Measurements from ENCODE around the gene AKNAD1.

AKNAD1 gene

DNA sequence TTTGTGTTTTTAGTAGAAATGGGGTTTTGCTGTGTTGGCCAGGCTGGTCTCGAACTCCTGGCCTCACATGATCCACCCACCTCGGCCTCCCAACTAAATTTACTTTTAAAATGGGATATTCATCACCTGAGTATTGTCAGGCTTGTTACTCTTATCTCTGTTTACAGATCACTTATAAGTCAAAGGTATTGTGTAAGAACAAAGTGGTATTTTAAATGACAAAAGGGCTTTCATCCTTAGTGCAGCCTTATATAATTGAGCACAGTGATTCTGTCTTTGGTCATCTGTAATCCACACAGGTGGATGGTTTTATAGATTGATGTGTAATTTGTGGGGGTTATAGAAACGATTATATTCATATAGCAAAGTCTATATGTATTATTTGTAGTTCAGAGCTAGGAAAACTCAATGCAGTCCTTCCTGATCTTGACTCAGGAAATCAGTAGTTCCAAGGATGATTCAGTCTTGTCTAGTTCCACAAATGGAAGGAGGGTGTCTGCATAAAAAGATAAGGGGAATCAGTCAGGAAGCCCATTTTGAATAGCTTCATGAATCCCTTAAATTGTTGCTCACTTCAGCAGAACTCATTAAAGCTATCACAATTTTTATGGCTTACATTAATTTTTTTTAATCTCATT, 75.8 kb downstream of the AKNAD1 start:
- no peak for DNase-seq

DNA sequence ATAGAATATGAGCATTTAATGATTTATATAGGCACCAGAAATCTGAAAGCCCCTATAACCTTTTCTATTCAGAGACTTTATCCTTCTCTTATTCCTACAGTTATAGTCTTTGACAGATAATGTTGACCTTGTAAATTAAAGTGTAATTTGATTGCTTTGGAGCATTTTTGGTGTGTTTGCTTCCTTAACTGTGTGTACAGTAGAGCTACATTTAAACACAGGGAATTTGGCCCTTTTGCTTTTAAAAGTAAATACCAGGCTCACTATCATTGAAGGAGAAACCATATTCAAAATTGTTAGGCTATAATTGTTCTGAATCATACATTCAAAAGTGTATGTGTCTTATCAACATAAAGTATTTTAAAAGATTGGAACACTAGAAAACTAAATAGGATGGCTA, 77.4 kb downstream of the AKNAD1 start:
- DNase-seq, result no peak

DNA sequence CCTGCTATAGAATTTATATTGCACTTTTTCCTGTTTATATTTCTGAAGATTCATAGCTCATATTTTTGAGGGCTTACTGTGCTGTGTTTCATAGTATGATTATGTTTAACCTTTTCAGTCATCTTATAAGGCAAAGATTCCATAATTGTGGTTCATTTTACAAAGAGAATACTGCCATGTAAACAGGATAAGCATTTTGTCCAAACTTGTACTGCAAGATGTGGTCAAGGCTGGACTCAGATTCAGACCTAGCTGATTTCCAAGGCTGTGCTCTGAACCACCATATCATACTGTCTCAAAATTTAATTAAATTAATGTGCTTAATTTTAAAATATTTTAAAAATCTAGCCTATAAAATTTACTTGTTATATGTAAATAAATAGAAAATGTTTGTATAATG, 79.1 kb downstream of the AKNAD1 start:
- DNase-seq, result no peak

DNA sequence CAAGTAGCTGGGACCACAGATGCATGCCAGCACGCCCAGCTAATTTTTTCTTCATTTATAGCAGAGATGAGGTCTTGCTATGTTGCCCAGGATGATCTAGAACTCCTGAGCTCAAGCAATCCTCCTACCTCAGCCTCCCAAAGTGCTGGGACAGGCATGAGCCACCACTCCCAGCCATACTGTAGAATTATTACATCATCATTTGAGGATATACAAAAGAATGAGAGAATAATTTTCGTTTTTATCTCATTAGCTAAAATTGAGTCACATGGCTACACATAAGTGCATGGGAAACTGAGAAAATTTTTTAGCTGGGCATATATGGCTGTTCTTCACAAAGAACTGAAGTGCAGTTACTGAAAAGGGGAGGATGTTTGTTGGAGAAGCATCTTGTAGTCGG, 89.2 kb downstream of the AKNAD1 start:
- no peak for DNase-seq

DNA sequence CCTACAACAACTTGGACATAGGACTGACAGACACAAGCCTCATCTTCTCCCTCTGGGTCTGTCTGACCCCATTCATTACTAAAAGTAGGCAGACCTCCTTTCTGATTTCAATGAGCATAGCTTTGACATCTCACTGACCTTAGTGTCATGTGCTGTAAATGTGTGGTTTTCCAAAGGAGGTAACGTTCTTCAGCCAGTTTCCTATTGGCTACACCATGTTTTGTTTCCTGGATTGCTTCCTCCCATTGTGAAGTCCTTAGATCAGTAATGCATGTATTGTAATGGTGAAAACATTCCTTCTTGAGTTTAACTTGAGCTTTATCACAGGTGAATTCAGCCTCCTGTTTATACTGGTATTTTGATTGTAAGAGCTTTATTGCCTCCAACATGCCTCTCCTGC, 89.8 kb downstream of the AKNAD1 start:
- DNase-seq, result no peak
